Left cardiac atrium (tissue), 2 donors: ENCODE results near the gene EIPR1. TPM values are rescaled to one million over a fixed set of nuclear protein-coding genes. Genes with fewer than 3 reads are reported as not detected.

Experiments used
- total RNA-seq, 2 donors: library from RNA; stranded (reverse); fragmentation: NEBNext Ultra II Directional; extraction: Animal tissue kit (Norgen Biotek cat#: 25700); gene quantifications; one replicate each; pipeline ENCODE4 v1.2.1, GENCODE V29; 2021
- donor health status: DM: no; HTN: yes; CAD: no; lungs with severe emphysema.
- donor health status: DM: yes; HTN: yes; CAD: no.

Gene EIPR1
- total RNA-seq, 2 donors from 2014 or later, result 11.0 to 11.4 TPM

Other genes starting within 250 kb of the EIPR1 start
- 10 to 100 TPM; 76.2 to 86.3 TPM for gene TRAPPC12, start 1.9 kb upstream of the EIPR1 start, total RNA-seq
- gene ADI1, start 141.7 kb upstream of the EIPR1 start, total RNA-seq, result 100 to 1,000 TPM; 102 to 128 TPM
- 10 to 100 TPM; 17.3 to 22.2 TPM for gene RNASEH1, start 180.5 kb upstream of the EIPR1 start, total RNA-seq
- 100 to 1,000 TPM; 765 to 811 TPM for gene RPS7, start 197.4 kb upstream of the EIPR1 start, total RNA-seq
- gene COLEC11, start 217.3 kb upstream of the EIPR1 start, total RNA-seq, result 10 to 100 TPM in 1 of 2 donors, 1 to 10 TPM in 1; 3.3 to 25.0 TPM